HG03103 (cell line): ENCODE data around the gene OR2Y1.
"Not testable (repeated sequence)": the region's sequence is repeated elsewhere in the genome, so short reads cannot be mapped to it uniquely, and the experiment has no call there.

Experiments
- ATAC-seq: cut with Tn5 transposase; IDR thresholded peaks from one replicate; pipeline ENCODE4 v1.9.1; 2021; ENCODE audit warnings: low read depth; ENCODE audit not compliant: unreplicated experiment

The OR2Y1 gene, protein sequence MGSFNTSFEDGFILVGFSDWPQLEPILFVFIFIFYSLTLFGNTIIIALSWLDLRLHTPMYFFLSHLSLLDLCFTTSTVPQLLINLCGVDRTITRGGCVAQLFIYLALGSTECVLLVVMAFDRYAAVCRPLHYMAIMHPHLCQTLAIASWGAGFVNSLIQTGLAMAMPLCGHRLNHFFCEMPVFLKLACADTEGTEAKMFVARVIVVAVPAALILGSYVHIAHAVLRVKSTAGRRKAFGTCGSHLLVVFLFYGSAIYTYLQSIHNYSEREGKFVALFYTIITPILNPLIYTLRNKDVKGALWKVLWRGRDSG

DNA sequence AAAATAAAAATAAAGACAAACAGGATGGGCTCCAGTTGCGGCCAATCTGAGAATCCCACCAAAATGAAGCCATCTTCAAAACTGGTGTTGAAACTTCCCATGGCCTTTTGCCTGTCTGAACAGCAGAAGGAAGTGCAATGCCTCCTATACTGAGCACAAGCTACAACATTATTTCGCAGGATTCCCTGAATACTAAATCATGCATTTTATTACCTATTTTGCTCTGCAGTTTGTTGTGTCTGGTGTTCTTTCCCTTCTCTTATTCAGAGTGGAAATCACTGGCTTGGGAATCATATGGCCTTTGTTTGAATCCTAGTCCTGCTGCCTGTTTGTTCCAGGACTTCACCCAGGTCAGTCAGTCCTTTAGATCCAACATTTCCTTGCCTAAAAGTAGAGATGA lies at the start of gene OR2Y1:
Gene OR2Y1 (minus strand): TSS at position 101 of the 400 bp plus-strand sequence. CDS start 0 bp downstream, at position 101.
- ATAC-seq = no peak

- not testable (repeated sequence) for ATAC-seq
These were observed 49.0 kb upstream of the OR2Y1 start for GRCh38 chr5:180788651-180789410.

- ATAC-seq = no peak
These were observed 48.0 kb upstream of the OR2Y1 start for GRCh38 chr5:180787711-180788431.

GRCh38 chr5:180786531-180787398 lies 46.9 kb upstream of the OR2Y1 start:
- no peak for ATAC-seq

GRCh38 chr5:180785794-180786221 lies 46.0 kb upstream of the OR2Y1 start:
- ATAC-seq = no peak

DNA sequence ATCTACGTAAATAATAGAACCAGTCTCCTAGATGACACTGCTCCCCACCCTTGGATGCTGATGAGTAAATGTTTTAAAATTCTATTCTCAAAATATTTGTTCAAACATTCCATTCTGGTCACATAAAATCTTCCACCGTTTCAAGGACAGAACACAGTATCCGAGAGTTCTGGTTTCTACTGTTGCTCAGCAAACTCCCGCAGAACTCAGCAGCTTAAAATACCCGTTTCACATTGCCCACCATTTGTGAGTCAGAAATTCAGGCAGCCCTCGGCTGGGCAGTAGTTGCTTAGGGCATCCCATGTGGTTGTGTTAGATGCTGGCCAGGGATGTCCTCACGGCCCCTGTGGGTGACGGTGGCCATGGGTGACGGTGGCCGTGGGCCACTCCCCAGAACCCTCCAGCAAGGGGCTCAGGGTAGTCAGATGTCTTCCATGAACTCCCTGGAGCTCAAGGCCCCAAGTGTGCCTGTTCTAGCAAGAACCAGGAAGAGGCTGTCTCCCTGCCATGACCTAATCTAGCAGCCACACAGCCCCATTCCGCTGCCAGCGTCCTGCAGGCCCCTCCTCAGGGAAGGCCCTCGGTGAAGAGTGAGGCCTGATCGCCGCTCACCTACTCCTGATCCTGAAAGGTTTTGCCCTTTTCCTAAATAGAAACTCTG lies 45.4 kb upstream of the OR2Y1 start:
- no peak for ATAC-seq

GRCh38 chr5:180784497-180785097 lies 44.7 kb upstream of the OR2Y1 start:
- ATAC-seq = no peak

DNA sequence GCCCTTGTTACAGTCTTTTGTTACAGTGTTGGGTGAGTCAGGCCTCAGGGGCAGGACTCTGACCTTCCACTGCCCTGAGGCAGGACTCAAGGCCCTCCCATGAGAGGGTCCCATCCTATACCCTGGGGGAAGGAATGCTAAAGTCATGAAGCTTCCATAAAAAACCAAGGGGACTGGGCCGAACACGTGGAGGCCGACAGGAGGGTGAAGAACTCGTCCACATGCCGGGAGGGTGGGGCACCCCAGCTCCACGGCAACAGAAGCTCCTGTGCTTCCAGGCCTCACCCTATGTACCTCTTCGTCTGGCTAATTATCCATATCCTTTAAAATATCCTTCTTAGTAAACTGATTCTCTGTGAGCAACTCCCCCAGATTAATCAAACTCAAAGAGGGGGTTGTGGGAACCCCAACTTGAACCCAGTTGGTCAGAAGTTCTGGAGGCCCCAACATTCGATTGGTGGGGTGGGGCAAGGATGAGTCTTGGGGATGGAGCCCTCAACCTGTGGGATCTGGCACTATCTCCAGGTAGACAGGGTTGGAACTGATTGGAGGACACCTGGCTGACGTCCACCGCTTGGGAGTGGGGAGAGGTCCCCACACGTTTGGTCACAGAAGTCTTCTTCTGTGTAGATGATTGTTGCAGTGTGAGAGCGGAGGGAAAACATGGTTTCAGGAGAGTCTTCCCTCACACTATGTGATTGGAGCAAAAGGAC lies 43.6 kb upstream of the OR2Y1 start:
- no peak for ATAC-seq

- ATAC-seq = no peak
These were observed 42.9 kb upstream of the OR2Y1 start for GRCh38 chr5:180782748-180783147.

- ATAC-seq = not testable (repeated sequence)
These were observed 42.1 kb upstream of the OR2Y1 start for GRCh38 chr5:180781900-180782326.

GRCh38 chr5:180779985-180780610 lies 40.2 kb upstream of the OR2Y1 start:
- ATAC-seq = no peak

GRCh38 chr5:180777475-180777874 lies 37.6 kb upstream of the OR2Y1 start:
- ATAC-seq = no peak

DNA sequence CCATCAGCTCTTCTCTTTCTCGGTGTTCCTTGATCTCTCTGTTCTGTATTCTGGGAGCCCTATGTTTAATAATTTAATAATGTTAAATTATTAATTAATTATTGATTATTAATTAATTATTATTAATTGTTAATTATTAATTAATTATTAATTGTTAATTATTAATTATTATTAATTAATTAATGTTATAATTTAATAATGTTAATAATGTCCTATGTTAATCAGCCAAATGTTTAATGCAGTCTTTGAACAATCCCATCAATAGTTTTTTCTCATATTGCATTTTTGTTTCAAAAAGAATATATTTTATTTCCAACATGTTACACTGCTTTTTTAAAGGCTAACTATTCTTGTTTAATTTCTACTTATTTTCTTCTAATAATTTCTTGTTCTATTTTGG lies 36.5 kb upstream of the OR2Y1 start:
- ATAC-seq = no peak

DNA sequence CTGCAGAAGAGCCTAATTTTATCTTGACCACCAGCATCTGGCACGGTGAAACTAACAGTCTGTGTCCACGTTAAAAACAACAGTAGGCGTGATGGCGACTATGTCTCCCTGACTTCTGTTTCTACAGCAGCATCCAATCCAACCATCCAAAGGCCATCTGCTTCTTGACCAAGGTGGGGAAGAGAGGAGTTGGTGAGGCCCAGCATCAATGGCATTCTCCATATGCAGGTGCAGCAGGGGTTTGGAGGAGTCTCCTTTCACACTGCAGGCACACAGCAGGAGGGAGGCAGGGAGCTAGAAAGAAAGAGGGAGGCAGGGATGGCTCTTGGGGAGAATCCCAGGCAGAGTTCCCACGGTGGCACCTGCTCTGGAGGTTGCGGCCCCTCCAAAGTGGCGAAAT lies 35.8 kb upstream of the OR2Y1 start:
- no peak for ATAC-seq

- no peak for ATAC-seq
These were observed 32.0 kb upstream of the OR2Y1 start for GRCh38 chr5:180771839-180772238.

DNA sequence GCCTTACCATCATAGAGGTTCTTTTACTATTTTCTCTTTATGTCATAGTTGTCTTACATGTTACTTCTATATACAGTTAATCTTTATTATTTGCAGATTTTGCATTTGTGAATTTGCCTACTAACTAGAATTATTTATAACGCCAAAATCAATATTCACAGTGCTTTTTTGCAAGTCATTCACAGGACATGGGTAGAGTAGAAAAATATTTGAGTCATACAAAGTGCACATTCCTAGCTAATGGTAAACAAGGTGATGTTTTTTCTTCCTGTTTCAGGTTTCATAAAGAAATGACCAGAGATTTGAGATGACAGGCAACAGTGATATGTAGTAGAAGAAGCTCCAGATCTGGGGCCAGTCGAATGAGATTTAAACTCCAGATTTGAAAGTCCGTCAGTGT lies 30.0 kb upstream of the OR2Y1 start:
- ATAC-seq = no peak

GRCh38 chr5:180755601-180756000 lies 15.7 kb upstream of the OR2Y1 start:
- ATAC-seq = no peak

DNA sequence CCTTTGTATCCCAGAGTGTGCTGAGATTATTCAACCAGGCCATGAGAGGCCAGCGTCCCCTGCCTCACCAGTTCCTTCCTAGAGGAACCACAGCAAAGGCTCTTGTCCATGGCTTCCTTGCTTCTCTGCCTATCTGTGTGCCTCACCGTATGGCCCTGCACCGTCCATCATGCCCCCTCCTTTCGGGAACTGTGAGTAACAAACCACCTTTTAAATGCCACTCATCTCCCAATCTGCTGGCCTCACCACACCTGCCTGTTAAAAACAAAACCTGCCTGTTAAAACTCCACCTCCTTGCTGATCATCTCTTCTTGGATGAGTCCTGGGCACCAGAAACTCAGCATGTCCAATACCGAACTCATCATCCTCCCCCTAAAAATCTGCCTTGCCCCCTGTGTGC lies 4.4 kb upstream of the OR2Y1 start:
- no peak for ATAC-seq
